Smooth muscle cell of the brain vasculature (primary cell): ENCODE measurements around the gene RAD51B.

Experiments used
- DNase-seq: peaks from one replicate; pipeline ENCODE4 v3.0.0-alpha.2; 2012; ENCODE audit warnings: low read depth, low spot score

RAD51B gene

GRCh38 chr14:68520637-68521556, 701.3 kb downstream of the RAD51B start:
- no peak for DNase-seq

DNA sequence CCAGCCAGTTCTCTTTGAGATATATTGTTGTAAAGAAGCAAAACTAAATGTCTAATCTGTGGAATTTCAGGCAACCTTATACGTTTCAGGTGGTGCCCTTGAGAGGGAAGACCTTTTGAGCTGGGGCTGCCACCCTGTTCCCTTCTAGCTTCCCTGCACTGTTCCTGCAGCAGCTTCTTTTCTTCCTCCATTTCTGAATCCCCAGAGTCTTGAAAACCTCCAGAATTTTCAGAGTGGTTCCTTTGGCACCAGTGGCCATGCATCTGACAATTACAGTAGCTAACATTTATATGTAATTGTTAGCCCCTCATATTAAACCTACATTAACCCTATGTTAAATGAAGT, 702.0 kb downstream of the RAD51B start:
- DNase-seq = no peak

- no peak for DNase-seq
Measured at GRCh38 chr14:68521961-68522509, 702.5 kb downstream of the RAD51B start.

GRCh38 chr14:68522510-68523325, 703.1 kb downstream of the RAD51B start:
- no peak for DNase-seq

DNA sequence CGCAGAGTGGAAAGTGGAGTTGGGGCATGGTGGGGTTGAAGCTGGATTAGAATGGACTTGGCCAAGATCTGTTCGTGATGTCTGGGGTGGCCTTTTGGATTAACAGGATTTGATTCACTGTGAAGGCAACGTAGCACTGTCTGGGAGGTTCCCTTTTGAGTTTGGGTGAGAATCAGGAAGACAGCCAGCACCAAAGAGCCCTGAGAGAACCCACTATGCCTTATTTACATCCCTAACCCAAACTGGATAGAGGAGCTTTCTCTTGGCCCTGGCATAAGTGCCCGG, 703.7 kb downstream of the RAD51B start:
- no peak for DNase-seq

DNA sequence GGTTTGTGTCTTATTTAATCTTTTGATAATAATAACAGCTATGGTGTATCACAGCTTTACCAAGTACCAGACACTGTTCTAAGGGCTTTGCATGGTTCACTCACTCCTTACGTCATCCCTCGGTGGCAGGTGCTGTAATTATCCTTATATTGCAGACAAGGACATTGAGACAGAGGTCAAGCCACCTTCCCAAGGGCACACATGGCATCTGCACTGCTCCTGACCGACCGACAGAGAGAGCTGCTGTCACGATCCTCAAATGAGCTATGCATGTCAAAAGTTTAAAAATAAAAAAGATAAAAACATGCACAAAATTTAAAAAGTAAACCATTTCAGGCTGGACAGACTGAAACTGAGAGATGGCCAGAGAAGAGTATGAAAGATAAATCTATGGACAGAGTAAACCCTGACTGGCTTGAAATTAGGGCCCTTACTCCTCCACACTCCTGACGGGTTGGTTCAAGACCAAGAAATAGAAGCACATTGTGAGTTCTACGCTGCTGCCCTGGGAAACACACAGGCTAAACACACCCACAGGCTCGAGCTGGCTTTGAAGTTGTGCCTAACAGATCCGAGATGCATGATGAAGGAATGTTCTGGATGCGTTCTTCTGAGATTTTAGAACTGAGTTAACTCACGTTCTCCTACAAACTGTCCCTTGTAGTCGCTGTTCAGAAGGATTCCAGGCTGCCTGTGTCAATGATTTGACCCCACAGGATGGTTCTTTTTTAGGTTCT, 704.6 kb downstream of the RAD51B start:
- DNase-seq = no peak

DNA sequence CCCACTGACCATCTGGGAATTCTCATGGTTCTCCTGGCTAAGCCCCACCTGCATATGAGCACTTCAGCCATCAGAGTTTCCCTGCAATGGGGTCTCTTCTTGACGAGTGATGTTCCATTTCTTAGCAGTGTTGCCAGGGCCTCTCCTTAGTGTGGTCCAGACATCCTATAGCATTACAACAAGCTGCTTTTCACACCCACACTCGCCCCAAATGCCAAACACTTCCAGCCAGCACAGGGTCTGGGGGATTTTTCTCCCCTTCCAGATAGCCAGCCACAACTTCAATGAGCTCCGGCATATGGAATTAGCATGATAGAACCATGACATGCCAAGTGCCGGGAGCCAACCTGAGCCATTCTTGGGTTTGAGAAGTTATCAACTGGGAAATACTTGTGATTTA, 705.9 kb downstream of the RAD51B start:
- no peak for DNase-seq

- DNase-seq = no peak
Measured at GRCh38 chr14:68526512-68527091, 707.0 kb downstream of the RAD51B start.

GRCh38 chr14:68527329-68527851, 707.8 kb downstream of the RAD51B start:
- no peak for DNase-seq

GRCh38 chr14:68528040-68528687, 708.6 kb downstream of the RAD51B start:
- DNase-seq = no peak

GRCh38 chr14:68530443-68530842, 710.9 kb downstream of the RAD51B start:
- DNase-seq = no peak

DNA sequence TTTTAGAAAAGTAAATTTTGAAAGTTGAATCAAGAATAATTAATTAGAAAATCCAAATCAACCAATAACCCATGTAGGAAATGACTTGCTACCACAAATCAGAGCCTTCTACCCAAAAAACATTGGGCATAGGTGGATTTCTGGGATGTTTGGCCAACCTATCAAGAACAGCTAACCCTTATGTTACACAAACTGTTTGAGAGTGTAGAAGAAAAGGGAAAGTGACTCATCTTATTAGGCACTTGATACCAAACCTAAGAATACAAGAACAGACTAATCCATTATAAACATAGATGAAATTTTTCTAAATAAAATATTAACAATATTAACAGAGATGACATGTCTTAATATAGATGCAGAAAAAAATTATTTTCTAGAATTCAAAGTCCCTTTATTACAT, 712.9 kb downstream of the RAD51B start:
- DNase-seq = no peak

- DNase-seq = no peak
Measured at GRCh38 chr14:68534276-68534675, 714.7 kb downstream of the RAD51B start.

DNA sequence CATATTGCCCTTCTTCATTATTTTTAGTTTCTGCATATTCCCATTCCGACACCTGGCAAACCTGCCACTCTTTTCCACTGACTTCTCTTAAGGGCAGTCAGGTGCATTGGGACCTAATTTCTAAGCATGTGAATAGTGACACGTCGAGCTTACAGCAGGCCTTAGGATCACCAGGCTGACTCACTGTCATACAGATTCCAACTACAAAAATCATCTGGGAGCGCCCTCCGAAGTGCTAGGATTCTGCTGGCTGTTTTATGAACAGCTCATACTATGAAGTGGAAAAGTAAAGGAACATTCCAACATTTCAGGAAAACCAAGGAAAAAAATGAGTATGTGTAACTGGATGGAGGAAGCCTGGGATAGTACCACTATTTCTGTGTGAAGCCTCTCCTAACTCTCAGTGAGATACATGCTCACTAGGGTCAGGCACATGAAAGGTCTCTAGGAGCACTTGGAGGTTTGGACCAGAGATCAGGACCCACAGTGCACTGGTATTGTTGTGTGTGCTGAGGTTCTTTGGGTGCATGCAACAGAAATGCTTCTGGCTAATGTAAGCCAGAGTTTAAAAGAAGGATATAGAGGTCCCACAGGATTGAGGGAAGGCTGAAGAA, 715.9 kb downstream of the RAD51B start:
- no peak for DNase-seq

DNA sequence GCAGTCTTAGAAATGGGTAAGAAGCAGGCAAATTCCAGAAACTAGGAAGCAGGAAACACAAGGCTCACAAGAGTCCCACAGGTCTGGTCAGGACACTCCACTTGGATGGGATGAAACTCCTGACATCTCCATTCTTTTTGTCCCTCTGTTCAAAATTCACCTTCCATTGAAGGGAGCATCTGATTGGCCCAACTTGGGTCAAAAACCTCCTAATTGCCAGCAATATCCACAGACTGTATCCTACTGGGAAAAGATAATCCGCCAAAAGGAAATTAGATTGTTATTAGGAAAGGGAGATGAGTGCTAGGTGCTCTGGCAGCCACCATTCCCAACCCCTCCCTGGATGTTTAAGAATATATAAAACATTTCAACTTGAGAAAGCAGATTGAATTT, 716.4 kb downstream of the RAD51B start:
- DNase-seq = no peak

- DNase-seq = no peak
Measured at GRCh38 chr14:68538639-68539038, 719.1 kb downstream of the RAD51B start.

DNA sequence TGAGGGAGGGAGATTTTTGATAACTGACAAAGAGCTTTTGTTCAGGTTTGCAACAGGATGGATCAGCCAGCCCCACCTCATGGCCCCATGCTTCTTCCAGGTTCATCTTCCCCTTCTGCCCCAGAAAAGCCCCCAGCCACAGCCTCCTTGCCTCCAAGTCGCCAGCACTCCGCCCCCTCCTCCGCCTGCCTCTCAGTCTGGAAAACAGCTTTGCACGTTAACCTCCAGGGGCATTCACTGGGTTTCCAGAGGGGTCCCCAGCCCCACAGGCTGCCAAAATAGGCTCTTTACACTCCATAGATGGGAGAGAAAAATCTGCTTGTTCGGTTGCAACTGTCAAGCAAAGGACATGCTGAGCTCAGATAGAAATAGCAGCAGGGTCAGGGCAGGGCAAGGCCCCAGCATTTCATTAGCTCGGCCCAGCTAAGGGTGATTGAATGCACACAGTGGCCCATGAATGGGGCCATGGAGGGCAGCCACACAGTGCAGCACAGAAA, 719.7 kb downstream of the RAD51B start:
- DNase-seq = no peak

DNA sequence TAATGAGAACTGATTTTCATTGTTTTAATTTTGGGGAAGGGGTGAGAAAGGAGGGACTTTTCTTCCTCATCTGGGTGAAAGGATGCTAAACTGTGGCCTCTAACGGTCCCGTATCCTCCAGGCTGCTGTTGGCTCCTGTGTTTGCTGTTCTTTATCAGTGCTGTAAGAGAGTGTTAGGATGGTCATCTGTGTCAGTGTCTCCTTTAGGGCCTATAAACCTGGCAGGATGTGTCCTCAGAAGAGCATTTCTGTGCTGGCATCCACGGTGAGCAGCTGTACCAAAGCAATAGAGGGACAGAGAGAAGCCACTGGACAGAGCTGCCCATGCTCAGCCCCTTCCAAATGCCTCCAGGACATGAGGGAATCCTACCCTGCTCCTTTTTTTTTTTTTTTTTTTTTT, 720.2 kb downstream of the RAD51B start:
- no peak for DNase-seq

DNA sequence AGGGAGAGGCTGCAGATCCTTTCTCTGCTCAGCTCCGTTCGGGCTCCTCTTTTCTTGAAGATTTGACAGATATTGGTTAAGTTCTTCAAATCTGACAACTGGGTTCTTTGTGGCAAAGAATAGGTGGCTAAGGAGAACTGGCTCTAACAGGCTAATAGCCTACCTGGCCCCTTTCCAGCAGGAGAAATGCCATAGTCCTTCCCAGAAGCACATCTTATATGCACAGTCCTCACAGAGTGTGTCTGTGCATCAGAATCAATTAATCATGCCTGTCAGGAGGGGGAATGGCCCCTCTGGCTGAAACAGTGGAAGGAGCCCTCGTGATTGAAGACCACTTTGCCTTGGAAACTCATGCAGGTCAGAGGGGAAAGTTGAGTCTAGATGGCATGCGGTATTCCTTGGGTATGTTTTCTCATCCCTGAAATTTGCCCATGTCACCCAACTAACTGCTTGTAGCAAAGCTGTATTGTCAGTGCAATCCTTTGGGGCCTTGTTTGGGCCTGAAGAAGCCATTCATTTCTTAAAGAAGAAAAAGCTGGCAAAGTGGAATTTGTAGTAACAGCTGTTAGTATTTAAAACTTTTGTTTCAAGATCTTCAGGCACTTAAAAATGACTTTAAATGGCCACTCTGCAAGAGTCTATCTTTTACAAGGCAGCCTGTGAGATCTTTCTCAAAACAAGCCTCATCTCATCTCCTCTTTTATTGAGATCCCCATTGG, 721.8 kb downstream of the RAD51B start:
- no peak for DNase-seq

DNA sequence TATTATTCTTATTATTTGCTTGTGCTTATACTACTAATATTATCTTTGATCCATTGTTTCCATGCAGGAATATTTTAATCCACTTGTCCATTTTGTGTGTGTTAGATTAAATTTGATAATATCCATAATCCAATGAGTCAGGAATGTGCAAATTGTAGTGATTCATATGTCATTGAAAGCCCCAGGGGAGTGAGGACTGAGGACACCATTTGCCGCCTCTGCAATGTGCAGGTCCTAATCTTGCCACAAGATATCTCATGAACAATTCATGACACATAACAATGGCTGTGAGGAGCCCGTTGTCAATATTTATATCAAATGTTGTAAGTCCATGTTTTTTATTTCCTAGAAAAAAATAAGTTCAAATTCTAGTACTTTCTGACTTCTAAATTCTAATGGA, 722.8 kb downstream of the RAD51B start:
- DNase-seq = no peak
